SU-DHL-6 (cell line): Measurements from ENCODE around the gene RHOBTB3.

Experiments
- EZH2phosphoT487 ChIP-seq: fragments of 200-600 bp; sonication (generic), shearing (Covaris generic); conservative IDR thresholded peaks from 2 replicates; pipeline ENCODE4 v1.6.1; 2018; ENCODE audit warnings: mild to moderate bottlenecking, antibody characterized with exemption, low read length, moderate library complexity, mixed read lengths
- TF ChIP-seq, protein P1 (sequence below): fragments of 200-600 bp; sonication (generic); IDR thresholded peaks from one replicate; pipeline ENCODE4 v1.5.1; 2017; ENCODE audit warnings: antibody characterized with exemption, mild to moderate bottlenecking, low read length, moderate library complexity; ENCODE audit not compliant: insufficient read depth, poor library complexity, severe bottlenecking

DNA sequence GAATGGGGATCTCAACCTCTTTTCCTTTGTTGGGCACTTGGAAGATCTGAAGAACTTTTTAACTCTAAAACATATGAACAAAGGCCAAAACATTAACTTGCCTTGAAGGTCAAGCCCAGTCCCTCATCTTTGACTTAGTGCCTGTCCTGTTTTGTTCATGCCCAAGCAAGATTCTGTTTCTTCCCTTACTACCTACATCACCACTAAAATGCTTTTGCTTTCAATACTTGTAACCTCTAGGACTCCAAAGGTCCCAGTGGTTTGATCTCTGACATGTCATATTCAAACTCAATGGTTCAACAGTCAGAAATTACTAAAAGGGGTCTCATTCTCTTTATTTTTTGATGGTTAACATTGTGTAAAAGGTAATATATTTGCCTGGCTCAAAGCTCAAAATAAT, 67.4 kb downstream of the RHOBTB3 start:
- TF ChIP-seq, protein P1, sequence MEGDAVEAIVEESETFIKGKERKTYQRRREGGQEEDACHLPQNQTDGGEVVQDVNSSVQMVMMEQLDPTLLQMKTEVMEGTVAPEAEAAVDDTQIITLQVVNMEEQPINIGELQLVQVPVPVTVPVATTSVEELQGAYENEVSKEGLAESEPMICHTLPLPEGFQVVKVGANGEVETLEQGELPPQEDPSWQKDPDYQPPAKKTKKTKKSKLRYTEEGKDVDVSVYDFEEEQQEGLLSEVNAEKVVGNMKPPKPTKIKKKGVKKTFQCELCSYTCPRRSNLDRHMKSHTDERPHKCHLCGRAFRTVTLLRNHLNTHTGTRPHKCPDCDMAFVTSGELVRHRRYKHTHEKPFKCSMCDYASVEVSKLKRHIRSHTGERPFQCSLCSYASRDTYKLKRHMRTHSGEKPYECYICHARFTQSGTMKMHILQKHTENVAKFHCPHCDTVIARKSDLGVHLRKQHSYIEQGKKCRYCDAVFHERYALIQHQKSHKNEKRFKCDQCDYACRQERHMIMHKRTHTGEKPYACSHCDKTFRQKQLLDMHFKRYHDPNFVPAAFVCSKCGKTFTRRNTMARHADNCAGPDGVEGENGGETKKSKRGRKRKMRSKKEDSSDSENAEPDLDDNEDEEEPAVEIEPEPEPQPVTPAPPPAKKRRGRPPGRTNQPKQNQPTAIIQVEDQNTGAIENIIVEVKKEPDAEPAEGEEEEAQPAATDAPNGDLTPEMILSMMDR: no peak
- no peak for TF ChIP-seq EZH2phosphoT487
